K562 (cell line): ENCODE measurements around the gene SLMAP. TPM values are rescaled to one million over a fixed set of nuclear protein-coding genes. Genes with fewer than 3 reads are reported as not detected.

Source experiments
- ARID2 ChIP-seq: fragments of 450-650 bp; IDR thresholded peaks from 2 replicates; pipeline ENCODE4 v1.6.1; 2017; ENCODE audit warnings: antibody characterized with exemption, mild to moderate bottlenecking
- CBFB ChIP-seq: sonication (generic); formaldehyde crosslinking; IDR thresholded peaks from 2 replicates; pipeline ENCODE4 v1.4.0; 2020; ENCODE audit warnings: mild to moderate bottlenecking, missing genetic modification reagents
- E4F1 ChIP-seq: fragments of 250-450 bp; sonication (Bioruptor Pico); IDR thresholded peaks from 2 replicates; pipeline ENCODE4 v1.5.0; 2021; ENCODE audit warnings: mild to moderate bottlenecking, borderline replicate concordance
- HNRNPK ChIP-seq: fragments of 200-400 bp; formaldehyde crosslinking; IDR thresholded peaks from one replicate; pipeline ENCODE4 v1.6.1; 2018; ENCODE audit warnings: mild to moderate bottlenecking, low read depth, low read length; ENCODE audit not compliant: poor library complexity, severe bottlenecking
- MNT ChIP-seq, 2 experiments: fragments of 450-650 bp; conservative IDR thresholded peaks; 2 replicates each; pipeline ENCODE4 v1.6.1; 2017; ENCODE audit warnings: mild to moderate bottlenecking in 2 of 2, moderate library complexity in 2 of 2
- NFRKB ChIP-seq: fragments of 450-650 bp; IDR thresholded peaks from 2 replicates; pipeline ENCODE4 v1.6.1; 2016; ENCODE audit warnings: low read depth
- POLR2B ChIP-seq: fragments of 450-650 bp; IDR thresholded peaks from 2 replicates; pipeline ENCODE4 v1.6.1; 2018; ENCODE audit warnings: low read depth; ENCODE audit not compliant: partially characterized antibody
- SMAD3 ChIP-seq: fragments of 450-650 bp; formaldehyde crosslinking; conservative IDR thresholded peaks from 2 replicates; pipeline ENCODE4 v1.4.0; 2020; ENCODE audit warnings: mild to moderate bottlenecking
- SMARCC2 ChIP-seq: fragments of 450-650 bp; IDR thresholded peaks from 2 replicates; pipeline ENCODE4 v1.6.1; 2017; ENCODE audit warnings: antibody characterized with exemption, moderate library complexity, mild to moderate bottlenecking, low read depth
- SNAPC5 ChIP-seq: fragments of 250-450 bp; sonication (Bioruptor Pico); IDR thresholded peaks from 2 replicates; pipeline ENCODE4 v1.8.0; 2021; ENCODE audit warnings: moderate library complexity, mild to moderate bottlenecking, inconsistent platforms
- TRIM24 ChIP-seq, 2 experiments: fragments of 450-650 bp; IDR thresholded peaks; 2 replicates each; pipeline ENCODE4 v1.6.1; 2016
- USF2 ChIP-seq: sonication (generic); formaldehyde crosslinking; IDR thresholded peaks from 2 replicates; pipeline ENCODE4 v1.5.0; 2020; ENCODE audit warnings: missing genetic modification reagents
- ZBED1 ChIP-seq: IDR thresholded peaks from 2 replicates; pipeline ENCODE4 v1.6.1; 2014
- polyA plus RNA-seq, 8 experiments: library from polyadenylated mRNA; depleted of rRNA in 4 of 8; stranded (reverse) in 5 of 8; unstranded in 3 of 8; fragments of >200 nt; fragmentation: Nextera tagmentation in 2 of 8; fragmentation: Illumina TruSeq in 1 of 8; extraction: Ambion mirVana in 2 of 8; extraction: Trizol in 1 of 8; gene quantifications; 2 replicates each; pipeline versions ENCODE4 v1.2.1 to v1.2.3, GENCODE V29; 2011 to 2014; ENCODE audit warnings: inconsistent platforms in 1 of 8, missing spikeins in 1 of 8
- total RNA-seq, 7 experiments: library from RNA; depleted of rRNA in 6 of 7; stranded (reverse); fragments of >200 nt in 6 of 7; fragmentation: Illumina TruSeq in 2 of 7; extraction: Trizol in 2 of 7; gene quantifications; 2 replicates each; pipeline versions ENCODE4 v1.2.1 to v1.2.3, GENCODE V29; 2011 to 2021; ENCODE audit warnings: low replicate concordance in 1 of 7
- TF ChIP-seq, protein P1 (sequence below), 2 experiments: fragments of 450-650 bp; IDR thresholded peaks; 2 replicates each; pipeline ENCODE4 v1.6.1; 2016; ENCODE audit warnings: mild to moderate bottlenecking in 2 of 2, borderline replicate concordance in 1 of 2, low read depth in 1 of 2, moderate library complexity in 1 of 2
- TF ChIP-seq, protein P2 (sequence below): sonication (generic); formaldehyde crosslinking; IDR thresholded peaks from 2 replicates; pipeline ENCODE4 v1.9.0; 2022; ENCODE audit warnings: mild to moderate bottlenecking, missing genetic modification reagents

SLMAP gene
- total and polyA plus RNA-seq, 9 of the 15 experiments (the other 6 are each of a cell fraction or from before 2014, with no cell fraction given), result 12.1 to 50.7 (median 28.3) TPM

DNA sequence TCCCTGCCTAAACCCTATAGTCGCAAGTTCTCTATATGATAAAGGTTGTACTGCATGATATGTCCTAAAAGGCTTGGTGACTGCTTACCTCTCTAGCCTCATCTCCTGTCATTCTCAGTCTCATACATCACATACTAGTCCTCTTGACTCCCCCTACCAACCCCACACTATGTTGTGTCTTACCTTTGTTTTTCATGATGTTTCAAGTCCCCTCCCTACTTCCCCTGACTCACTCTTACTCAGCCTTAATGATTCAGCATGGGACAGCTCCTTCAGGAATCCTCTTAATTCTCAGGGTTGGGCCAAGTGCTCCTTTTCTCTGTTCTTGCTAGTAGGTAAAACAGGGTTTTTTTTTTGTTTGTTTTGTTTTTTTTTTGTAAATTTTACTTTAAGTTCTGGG, 49.6 kb downstream of the SLMAP start (continued):
- no peak for TF ChIP-seq CBFB (CRISPR knock-in tag)
- TF ChIP-seq HNRNPK, result no peak
- TF ChIP-seq POLR2B, result no peak
- peak; percentile 17 to 37; a peak in 1 of 4 replicates for TF ChIP-seq TRIM24 (IDR thresholded peaks at IDR 0.05)
- TF ChIP-seq, protein P1, sequence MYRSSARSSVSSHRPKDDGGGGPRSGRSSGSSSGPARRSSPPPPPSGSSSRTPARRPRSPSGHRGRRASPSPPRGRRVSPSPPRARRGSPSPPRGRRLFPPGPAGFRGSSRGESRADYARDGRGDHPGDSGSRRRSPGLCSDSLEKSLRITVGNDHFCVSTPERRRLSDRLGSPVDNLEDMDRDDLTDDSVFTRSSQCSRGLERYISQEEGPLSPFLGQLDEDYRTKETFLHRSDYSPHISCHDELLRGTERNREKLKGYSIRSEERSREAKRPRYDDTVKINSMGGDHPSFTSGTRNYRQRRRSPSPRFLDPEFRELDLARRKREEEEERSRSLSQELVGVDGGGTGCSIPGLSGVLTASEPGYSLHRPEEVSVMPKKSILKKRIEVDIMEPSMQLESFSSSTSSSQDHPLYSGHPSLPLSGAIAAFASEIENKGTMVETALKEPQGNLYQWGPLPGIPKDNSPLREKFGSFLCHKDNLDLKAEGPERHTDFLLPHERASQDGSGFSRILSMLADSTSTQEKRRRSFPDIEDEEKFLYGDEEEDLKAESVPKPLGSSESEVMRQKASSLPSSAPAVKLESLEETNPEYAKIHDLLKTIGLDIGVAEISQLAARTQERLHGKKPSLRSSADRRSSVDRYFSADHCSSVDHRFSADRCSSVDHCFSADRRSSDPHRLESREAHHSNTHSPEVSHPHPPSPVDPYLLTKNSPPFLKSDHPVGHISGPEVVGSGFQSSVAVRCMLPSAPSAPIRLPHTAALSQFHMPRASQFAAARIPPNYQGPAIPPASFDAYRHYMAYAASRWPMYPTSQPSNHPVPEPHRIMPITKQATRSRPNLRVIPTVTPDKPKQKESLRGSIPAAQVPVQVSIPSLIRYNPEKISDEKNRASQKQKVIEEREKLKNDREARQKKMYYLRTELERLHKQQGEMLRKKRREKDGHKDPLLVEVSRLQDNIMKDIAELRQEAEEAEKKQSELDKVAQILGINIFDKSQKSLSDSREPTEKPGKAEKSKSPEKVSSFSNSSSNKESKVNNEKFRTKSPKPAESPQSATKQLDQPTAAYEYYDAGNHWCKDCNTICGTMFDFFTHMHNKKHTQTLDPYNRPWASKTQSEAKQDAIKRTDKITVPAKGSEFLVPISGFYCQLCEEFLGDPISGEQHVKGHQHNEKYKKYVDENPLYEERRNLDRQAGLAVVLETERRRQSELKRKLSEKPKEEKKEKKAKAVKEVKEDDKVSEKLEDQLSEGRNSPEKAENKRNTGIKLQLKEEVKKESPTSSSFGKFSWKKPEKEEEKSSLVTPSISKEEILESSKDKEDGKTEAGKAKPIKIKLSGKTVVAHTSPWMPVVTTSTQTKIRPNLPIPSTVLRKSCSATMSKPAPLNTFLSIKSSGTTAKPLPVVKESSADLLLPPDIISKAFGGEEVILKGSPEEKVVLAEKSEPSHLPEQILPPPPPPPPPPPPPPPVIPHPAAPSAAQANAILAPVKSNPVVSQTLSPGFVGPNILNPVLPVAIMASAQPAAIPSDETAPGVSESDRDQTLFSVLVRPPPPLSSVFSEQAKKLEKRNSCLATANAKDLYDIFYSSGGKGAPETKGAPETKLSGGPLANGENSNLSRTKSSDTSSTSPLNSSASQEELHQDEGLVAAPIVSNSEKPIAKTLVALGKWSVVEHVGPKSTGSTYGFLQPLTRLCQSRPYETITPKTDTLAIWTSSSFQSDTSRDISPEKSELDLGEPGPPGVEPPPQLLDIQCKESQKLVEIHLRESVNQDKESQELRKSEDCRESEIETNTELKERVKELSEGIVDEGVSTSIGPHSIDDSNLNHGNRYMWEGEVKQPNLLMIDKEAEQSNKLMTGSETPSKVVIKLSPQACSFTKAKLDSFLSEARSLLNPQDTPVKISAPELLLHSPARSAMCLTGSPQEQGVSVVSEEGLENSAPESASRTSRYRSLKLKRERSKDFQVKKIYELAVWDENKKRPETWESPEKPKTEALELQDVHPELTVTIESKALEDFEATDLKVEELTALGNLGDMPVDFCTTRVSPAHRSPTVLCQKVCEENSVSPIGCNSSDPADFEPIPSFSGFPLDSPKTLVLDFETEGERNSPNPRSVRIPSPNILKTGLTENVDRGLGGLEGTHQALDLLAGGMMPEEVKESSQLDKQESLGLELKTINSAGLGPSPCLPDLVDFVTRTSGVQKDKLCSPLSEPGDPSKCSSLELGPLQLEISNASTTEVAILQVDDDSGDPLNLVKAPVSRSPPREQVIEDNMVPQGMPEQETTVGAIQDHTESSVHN (IDR thresholded peaks at IDR 0.05; ENCODE audit: borderline replicate concordance in 1 of 2, low read depth in 1 of 2), result no peak
- no peak for TF ChIP-seq E4F1 (CRISPR knock-in tag)
- TF ChIP-seq SMAD3 (CRISPR knock-in tag), result no peak
- TF ChIP-seq ZBED1, result no peak
- no peak for TF ChIP-seq MNT (conservative IDR thresholded peaks at IDR 0.05)
- no peak for TF ChIP-seq NFRKB
- TF ChIP-seq SNAPC5 (CRISPR knock-in tag), result no peak
- TF ChIP-seq, protein P2, sequence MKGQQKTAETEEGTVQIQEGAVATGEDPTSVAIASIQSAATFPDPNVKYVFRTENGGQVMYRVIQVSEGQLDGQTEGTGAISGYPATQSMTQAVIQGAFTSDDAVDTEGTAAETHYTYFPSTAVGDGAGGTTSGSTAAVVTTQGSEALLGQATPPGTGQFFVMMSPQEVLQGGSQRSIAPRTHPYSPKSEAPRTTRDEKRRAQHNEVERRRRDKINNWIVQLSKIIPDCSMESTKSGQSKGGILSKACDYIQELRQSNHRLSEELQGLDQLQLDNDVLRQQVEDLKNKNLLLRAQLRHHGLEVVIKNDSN, result no peak
- peak; percentile 65 for TF ChIP-seq SMARCC2
- peak; percentile 26; the same call in 1 of the 2 replicates for TF ChIP-seq ARID2
- no peak for TF ChIP-seq USF2 (CRISPR knock-in tag)
